HG02571 (cell line): ENCODE data around the gene CRIM1.
"Not testable (repeated sequence)": the region's sequence is repeated elsewhere in the genome, so short reads cannot be mapped to it uniquely, and the experiment has no call there.

Source experiments
- ATAC-seq: cut with Tn5 transposase; IDR thresholded peaks from one replicate; pipeline ENCODE4 v1.9.1; 2021; ENCODE audit warnings: mild to moderate bottlenecking, moderate library complexity; ENCODE audit not compliant: unreplicated experiment

CRIM1 gene

GRCh38 chr2:36351291-36351690 is 4.3 kb upstream of the CRIM1 start:
- no peak for ATAC-seq

DNA sequence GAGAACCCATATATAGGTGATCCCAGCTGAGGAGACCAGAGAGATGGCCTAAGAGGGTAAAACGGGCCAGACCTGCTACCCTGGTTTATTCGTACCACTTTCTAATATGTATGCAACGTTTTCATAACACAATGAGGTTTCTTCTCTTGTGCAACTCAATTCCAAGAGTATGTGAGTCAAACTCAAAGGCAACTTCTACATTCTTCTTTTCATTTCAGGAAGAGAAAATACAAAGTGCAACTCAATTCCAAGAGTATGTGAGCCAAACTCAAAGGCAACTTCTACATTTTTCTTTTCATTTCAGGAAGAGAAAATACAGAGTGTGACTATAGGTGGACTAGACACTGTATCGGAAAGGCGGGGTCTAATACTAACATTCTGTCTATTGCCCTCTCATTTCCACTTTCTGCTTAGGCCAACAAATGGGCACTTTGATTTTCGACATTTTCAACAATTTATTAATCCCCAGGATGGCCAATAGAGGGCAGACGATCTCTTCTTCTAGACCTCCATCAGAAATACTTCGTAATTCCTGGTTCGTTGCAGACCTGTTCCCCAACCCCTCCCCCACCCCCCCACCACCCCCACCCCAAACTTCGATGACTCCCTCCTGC is 3.7 kb upstream of the CRIM1 start:
- no peak for ATAC-seq

GRCh38 chr2:36352701-36353100 is 2.9 kb upstream of the CRIM1 start:
- ATAC-seq = no peak

GRCh38 chr2:36354811-36355150 is 797 bp upstream of the CRIM1 start:
- no peak for ATAC-seq

- ATAC-seq = no peak
Measured at GRCh38 chr2:36355890-36356297, 316 bp downstream of the CRIM1 start.

GRCh38 chr2:36356298-36356989 is 866 bp downstream of the CRIM1 start:
- ATAC-seq = peak; percentile 30

DNA sequence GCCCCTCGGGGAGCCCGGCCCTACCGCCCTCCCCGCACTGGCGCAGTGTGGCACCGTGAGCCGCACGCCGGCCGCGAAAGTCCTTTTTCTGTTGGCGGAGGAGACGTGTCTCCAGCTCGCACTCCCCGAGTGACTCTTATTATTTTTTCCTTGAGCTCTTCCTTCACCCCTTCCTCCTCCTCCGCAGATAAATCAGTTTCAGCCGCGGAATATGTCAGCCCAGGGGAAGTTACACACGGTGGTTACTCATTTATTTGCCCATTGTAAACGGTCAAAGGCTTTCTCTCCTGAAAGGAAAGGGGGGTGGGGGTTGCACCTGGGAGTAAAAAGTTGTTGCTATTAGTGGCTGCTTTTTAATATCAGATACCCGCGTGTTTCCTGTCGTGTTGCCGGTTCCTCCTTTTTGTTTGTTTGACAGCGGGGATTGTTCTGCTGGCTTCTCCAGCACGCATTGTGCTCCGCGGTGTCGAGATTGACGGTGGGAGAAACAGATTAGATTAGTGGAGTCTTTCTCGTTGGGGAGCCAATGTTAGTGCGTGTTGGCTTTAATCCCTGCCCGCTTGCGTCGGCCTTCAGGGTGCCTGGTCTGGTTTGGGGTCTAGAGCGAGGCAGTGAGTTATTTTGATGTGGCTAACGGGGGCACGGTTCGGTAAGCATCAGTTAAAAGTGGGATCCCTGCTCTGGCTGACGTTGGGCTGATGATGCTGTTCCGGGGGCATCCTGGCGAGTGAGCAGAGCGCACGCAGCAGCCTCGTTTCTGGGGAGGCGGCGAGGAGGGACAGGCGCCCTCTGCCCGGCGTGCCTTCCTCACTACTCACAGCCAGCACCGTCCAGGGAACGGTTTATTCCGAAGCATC is 1.6 kb downstream of the CRIM1 start:
- no peak for ATAC-seq

GRCh38 chr2:36357847-36358659 is 2.5 kb downstream of the CRIM1 start:
- no peak for ATAC-seq

DNA sequence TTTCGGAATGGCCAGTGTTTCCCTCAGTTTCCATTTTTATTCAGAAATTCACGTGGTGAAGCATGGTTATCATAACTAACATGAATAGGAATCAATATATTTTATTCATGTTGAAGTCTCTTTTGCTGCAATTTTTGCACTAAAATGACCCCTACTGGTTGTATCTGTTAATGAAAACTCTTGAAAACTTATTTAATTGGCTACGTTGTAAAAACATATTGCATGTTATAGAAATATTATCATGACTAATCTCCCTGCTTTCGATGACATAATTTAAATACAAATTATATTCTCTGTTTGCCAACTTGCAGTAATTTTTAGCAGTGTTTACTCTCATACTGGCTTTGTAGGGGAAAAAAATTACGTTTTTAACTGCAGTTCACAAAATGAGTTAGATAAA is 3.5 kb downstream of the CRIM1 start:
- no peak for ATAC-seq

DNA sequence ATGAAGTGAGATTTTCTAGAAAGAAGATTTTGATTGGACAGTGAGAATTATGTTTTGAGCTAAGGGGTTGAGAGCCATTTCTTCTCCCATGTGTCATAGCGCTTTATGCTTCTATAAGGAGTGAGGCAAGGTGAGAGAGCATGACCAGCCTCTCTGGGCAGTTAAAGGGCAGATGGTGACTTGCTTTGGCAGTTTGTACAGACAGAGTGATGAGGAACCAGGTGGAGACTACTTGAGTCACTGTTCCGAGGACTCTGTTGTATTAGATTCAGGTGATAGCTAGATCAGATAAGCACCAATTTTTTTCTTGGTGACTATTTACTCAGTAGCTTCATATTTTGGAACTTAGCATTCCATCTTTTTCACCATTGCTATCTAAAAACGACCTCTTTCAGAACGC is 4.5 kb downstream of the CRIM1 start:
- no peak for ATAC-seq

- ATAC-seq = no peak
Measured at GRCh38 chr2:36360834-36361233, 5.3 kb downstream of the CRIM1 start.

DNA sequence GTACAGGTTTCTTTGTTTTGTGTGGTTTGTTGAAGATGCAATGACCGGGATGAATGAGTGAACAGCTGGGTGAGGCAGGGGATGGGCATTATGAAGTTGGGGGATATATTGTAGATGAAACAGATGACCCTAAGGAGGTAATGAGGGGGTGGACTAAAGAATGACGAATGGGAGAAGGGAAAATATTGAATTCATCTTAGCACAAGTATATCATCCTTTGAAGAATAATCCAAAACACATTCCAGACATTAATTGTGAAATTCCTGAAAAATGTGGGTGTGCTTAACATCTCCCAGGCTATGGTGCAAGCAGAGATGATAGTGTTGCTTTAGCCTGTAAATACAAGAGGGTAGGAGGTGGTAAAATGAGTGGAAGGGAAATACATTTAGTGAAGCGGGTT is 5.8 kb downstream of the CRIM1 start:
- no peak for ATAC-seq

GRCh38 chr2:36362291-36362690 is 6.7 kb downstream of the CRIM1 start:
- ATAC-seq = no peak

- ATAC-seq = not testable (repeated sequence)
Measured at GRCh38 chr2:36363085-36363484, 7.5 kb downstream of the CRIM1 start.

GRCh38 chr2:36366491-36367120 is 11.0 kb downstream of the CRIM1 start:
- ATAC-seq = no peak

DNA sequence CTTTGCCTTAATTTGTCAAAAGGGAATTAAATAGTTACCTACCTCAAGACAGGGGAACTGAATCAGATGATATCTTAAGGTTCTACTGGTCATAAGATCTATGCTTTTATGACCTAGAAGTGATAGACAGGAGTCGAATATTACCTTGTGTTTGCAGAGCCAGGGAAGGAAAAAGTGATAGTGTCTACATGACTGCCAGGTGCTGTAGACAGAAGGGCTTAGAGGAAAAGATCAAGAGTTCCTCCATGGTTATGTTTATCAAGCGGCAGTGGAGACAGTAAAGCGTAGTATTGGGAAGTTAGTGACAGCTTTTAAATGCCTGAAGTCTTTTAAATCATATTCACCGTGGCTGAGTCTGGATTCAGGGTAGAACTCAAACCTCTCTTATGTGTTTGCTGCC is 11.9 kb downstream of the CRIM1 start:
- ATAC-seq = no peak

DNA sequence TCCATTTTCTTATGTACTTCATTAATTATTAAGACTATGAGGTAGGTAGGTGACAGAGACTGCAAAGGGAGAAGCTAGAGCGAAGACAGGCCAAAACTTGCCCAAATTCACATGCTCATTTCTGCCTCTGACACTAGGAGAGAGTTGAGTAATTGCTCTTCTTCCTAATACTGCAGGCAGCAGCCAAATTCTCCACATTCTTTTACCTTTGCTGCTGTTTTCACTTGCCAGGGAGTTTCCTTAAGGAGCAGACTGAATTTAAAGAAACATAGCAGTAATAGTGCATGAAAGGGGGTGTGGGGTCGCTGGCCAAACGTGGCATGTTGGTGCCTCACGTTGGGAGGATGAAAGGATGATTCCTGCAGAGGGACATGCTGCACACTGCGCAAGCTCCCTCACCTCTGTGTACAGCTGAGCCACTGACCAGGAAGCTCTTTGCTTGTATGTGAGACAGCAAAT is 12.3 kb downstream of the CRIM1 start:
- no peak for ATAC-seq

- no peak for ATAC-seq
Measured at GRCh38 chr2:36368438-36368837, 12.9 kb downstream of the CRIM1 start.

GRCh38 chr2:36369163-36369562 is 13.6 kb downstream of the CRIM1 start:
- ATAC-seq = no peak

DNA sequence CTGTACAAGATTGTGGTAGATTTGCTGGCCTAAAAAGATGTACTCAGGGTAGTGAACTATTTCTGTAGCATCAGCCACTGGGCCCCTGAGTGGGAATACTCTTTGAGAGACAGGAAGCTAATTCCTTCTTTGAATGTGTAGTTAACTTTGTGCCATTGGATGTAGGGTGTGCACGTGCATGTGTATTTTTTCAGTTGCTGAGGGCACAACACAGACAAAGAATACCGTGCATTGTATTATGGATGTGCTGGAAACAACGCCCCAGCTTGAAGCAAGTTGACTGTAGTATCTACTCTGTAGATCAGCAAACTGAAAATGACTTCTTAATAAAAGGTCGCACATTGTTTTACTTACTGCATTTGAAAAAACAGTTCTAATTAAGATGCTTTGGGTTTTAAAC is 14.1 kb downstream of the CRIM1 start:
- ATAC-seq = no peak

GRCh38 chr2:36370281-36370680 is 14.7 kb downstream of the CRIM1 start:
- no peak for ATAC-seq
